MCF 10A (cell line): ENCODE results near the gene MDFIC. TPM values are rescaled to one million over a fixed set of nuclear protein-coding genes. Genes with fewer than 3 reads are reported as not detected.

Source experiments
- BruUV-seq: library from RNA; stranded (reverse); fragments of 400-500 nt; replicated peaks from 2 replicates; lab custom pipeline; 2021; lab: Mats Ljungman, UMichigan
- CTCF ChIA-PET: fragments of 300-600 bp; sonication (Branson Sonifier 250); formaldehyde crosslinking; extraction: SDS; loops from one replicate; lab custom pipeline; 2021; ENCODE audit warnings: antibody characterized with exemption, inconsistent platforms; lab: Yijun Ruan, JAX
- POLR2A ChIA-PET: fragments of 300-600, 350-650 bp; sonication (Branson Sonifier 250); formaldehyde crosslinking; extraction: SDS; loops from one replicate; lab custom pipeline; 2020; ENCODE audit warnings: antibody characterized with exemption, inconsistent platforms; lab: Yijun Ruan, JAX
- DNase-seq: peaks from one replicate; pipeline ENCODE4 v3.0.0-alpha.2; 2018; ENCODE audit not compliant: unreplicated experiment
- H3K27ac Mint-ChIP-seq: one replicate; pipeline ENCODE4 v1.8.0; 2022; ENCODE audit warnings: mild to moderate bottlenecking, low read depth, mixed read lengths; ENCODE audit not compliant: unreplicated experiment
- H3K27me3 Mint-ChIP-seq: one replicate; pipeline ENCODE4 v1.8.0; 2022; ENCODE audit warnings: mixed read lengths; ENCODE audit not compliant: insufficient read depth, unreplicated experiment
- H3K36me3 Mint-ChIP-seq: one replicate; pipeline ENCODE4 v1.8.0; 2022; ENCODE audit warnings: mild to moderate bottlenecking, moderate library complexity, mixed read lengths; ENCODE audit not compliant: insufficient read depth, unreplicated experiment
- H3K4me1 Mint-ChIP-seq: one replicate; pipeline ENCODE4 v1.8.0; 2022; ENCODE audit warnings: mixed read lengths; ENCODE audit not compliant: insufficient read depth, unreplicated experiment
- H3K4me3 Mint-ChIP-seq: one replicate; pipeline ENCODE4 v1.8.0; 2022; ENCODE audit warnings: mild to moderate bottlenecking, moderate library complexity, mixed read lengths; ENCODE audit not compliant: unreplicated experiment
- H3K9me3 Mint-ChIP-seq: one replicate; pipeline ENCODE4 v1.8.0; 2022; ENCODE audit warnings: mixed read lengths; ENCODE audit not compliant: unreplicated experiment
- CTCF ChIP-seq: fragments of 200-600 bp; IDR thresholded peaks from one replicate; pipeline ENCODE4 v1.8.0; 2022; ENCODE audit warnings: antibody characterized with exemption, mild to moderate bottlenecking; ENCODE audit not compliant: unreplicated experiment
- intact Hi-C: fragments of 100-400 bp; cut with micrococcal nuclease; formaldehyde crosslinking; loops from 2 replicates; pipeline ENCODE4 v1.14.1; 2022
- total RNA-seq: library from RNA; stranded (reverse); gene quantifications from 2 replicates; pipeline ENCODE4 v1.2.3, GENCODE V29; 2022

MDFIC gene
- total RNA-seq, 1 experiment from 2014 or later = 7.8 TPM

DNA sequence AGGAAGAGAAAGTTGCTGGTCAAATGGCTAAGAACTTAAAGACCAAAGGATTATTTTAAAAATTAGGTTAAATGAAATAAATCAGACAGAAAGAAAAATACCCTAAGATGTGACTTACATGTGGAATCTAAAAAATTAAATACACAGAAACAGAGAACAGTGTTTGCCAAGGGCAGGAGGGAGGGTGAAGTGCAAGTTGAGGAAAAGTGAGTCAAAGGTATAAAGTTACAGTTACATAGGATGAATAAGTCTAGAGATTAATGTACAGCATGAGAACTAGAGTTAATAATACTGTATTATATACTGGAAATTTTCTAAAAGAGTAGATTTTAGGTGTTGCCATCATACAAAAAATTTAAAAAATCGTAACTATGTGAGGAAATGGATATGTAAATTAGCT, 146.3 kb downstream of the MDFIC start:
- no peaks in the 10 kb centered on the region for H3K36me3 Mint-ChIP-seq
- intact Hi-C loops = no loop called here
- H3K27ac Mint-ChIP-seq = no peak overlapping the region
- no peak overlapping the region for H3K4me3 Mint-ChIP-seq
- peaks cover 62% of the 10 kb centered on the region for H3K27me3 Mint-ChIP-seq
- H3K4me1 Mint-ChIP-seq = no peaks in the 10 kb centered on the region
- BruUV-seq = no TSS peak
- no peaks in the 10 kb centered on the region for H3K9me3 Mint-ChIP-seq
- no peak for TF ChIP-seq CTCF
- DNase-seq = no peak
- ChIA-PET POLR2A (no interaction called here), CTCF (no interaction called here)
